HG02571 (cell line): Measurements from ENCODE around the gene RNF213.

Experiments used
- ATAC-seq: cut with Tn5 transposase; IDR thresholded peaks from one replicate; pipeline ENCODE4 v1.9.1; 2021; ENCODE audit warnings: mild to moderate bottlenecking, moderate library complexity; ENCODE audit not compliant: unreplicated experiment

RNF213 gene

GRCh38 chr17:80260791-80261158, at the start of gene RNF213:
RNF213 (plus strand) TSS chr17:80260852; CDS start chr17:80263682, 2,830 bp downstream.
- ATAC-seq = no peak

- no peak for ATAC-seq
These were observed 48.5 kb upstream of the RNF213 start for GRCh38 chr17:80212109-80212508.

- no peak for ATAC-seq
These were observed 48.1 kb upstream of the RNF213 start for GRCh38 chr17:80212511-80212910.

GRCh38 chr17:80212962-80213642, 47.5 kb upstream of the RNF213 start:
- no peak for ATAC-seq

- no peak for ATAC-seq
These were observed 47.0 kb upstream of the RNF213 start for GRCh38 chr17:80213643-80213975.

- no peak for ATAC-seq
These were observed 46.4 kb upstream of the RNF213 start for GRCh38 chr17:80214012-80214877.

- no peak for ATAC-seq
These were observed 45.8 kb upstream of the RNF213 start for GRCh38 chr17:80214878-80215210.

GRCh38 chr17:80216473-80217456, 43.9 kb upstream of the RNF213 start:
- ATAC-seq = no peak

GRCh38 chr17:80217703-80218362, 42.8 kb upstream of the RNF213 start:
- ATAC-seq = no peak

- ATAC-seq = no peak
These were observed 42.3 kb upstream of the RNF213 start for GRCh38 chr17:80218391-80218790.

GRCh38 chr17:80219013-80219762, 41.5 kb upstream of the RNF213 start:
- no peak for ATAC-seq

- no peak for ATAC-seq
These were observed 40.9 kb upstream of the RNF213 start for GRCh38 chr17:80219763-80220053.

GRCh38 chr17:80220054-80220735, 40.5 kb upstream of the RNF213 start, which contains the start of the genes SGSH and SLC26A11:
SGSH (minus strand) TSS chr17:80220333; CDS start chr17:80220313, 20 bp downstream.
SLC26A11 (plus strand) TSS chr17:80220427; CDS start chr17:80221561, 1,134 bp downstream.
- no peak for ATAC-seq

GRCh38 chr17:80220736-80221215, 39.9 kb upstream of the RNF213 start:
- ATAC-seq = no peak

GRCh38 chr17:80221351-80222105, 39.1 kb upstream of the RNF213 start:
- ATAC-seq = no peak

- ATAC-seq = no peak
These were observed 38.1 kb upstream of the RNF213 start for GRCh38 chr17:80222376-80223141.

GRCh38 chr17:80223142-80223815, 37.4 kb upstream of the RNF213 start:
- ATAC-seq = no peak
